ENCODE measurements around the gene YIPF2.

Gene YIPF2

GRCh38 chr19:10874024-10874423 lies 54.4 kb downstream of the YIPF2 start:
- no peak for DNase-seq

- peak in 1 of 3 experiments; percentile 52 for DNase-seq
These were observed 55.8 kb downstream of the YIPF2 start for GRCh38 chr19:10872546-10873107.
